ENCODE data around the gene CASZ1.

CASZ1 gene

DNA sequence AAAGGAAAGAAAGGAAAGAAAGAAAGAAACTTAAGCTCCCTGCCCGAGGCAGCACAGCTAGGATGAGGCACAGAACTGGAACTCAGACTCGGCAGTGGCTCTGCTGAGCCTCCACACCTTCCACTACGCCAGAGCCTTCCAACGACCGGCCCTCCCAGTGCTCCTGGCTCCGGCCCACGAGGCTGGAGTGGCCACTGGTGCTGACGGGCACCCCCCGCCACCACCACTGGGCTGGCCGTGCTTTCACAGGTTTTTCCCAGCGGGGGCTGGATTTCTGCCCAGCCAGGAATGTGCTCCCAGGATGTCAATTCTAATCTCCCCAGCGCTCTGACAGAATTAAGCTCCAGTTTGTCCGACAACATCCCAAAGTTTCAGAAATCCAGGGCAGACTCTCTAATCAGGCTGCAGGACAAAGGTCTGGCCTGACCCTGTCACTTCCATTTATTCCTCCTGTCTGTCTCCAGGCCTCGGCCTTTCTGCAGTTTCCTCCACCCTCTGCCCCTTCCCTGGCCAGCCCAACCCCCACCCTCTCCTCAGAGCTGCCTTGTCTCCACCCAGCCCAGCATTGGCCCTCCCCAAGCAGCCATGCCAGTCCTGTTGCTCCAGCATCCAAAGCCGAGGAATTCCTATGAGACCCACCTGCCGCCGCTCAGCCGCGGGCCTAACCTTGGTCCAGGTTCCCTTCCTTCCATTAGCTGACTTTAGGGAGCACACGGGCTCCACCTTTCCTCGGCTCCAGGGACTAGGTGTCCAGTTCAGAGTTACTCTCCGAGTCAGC lies 81.9 kb downstream of the CASZ1 start:
- CTCF ChIA-PET, result interaction anchor here (1.0 to 1.1 kb wide), 2 partner anchors 13 to 194 kb away, joined by 3 read pairs; no protein-coding TSS in a partner anchor
- H3K4me3 ChIP-seq (ENCODE audit: low read depth, low read length), result no peak overlapping the region
- DNase-seq (ENCODE audit: low read depth, low spot score), result no peak
- TF ChIP-seq CTCF (IDR thresholded peaks at IDR 0.05; ENCODE audit: insufficient read depth, low read length, missing control alignments), result no peak
- POLR2A ChIA-PET, result interaction anchor here (0.7 kb wide), 1 partner anchor 10 kb away, joined by 3 read pairs; no protein-coding TSS in a partner anchor

DNA sequence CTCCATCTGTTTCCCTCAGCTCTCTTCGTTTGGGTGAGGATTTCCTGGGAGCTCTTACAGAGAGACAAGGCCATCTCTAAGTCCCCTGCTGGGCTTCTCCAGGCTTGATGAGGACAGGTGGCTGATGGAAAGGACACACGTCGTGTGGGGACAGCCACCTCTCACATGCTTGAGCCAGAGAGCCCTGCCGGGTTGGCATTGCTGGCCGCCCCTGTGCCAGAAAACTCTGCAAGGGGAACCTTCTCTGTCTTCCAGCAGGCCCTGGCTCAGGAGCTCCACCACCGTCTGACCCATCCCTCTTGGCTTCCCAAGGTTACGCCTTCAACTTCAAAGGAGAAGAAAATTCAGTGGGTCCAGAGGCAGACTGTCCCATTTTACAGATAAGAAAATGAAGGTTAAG lies 82.8 kb downstream of the CASZ1 start:
- POLR2A ChIA-PET, result interaction anchor here (0.7 kb wide), 1 partner anchor 10 kb away, joined by 3 read pairs; no protein-coding TSS in a partner anchor
- no peak for DNase-seq (ENCODE audit: low read depth, low spot score)
- H3K4me3 ChIP-seq (ENCODE audit: low read depth, low read length), result no peak overlapping the region
- CTCF ChIA-PET, result interaction anchor here (1.0 to 1.1 kb wide), 2 partner anchors 12 to 193 kb away, joined by 3 read pairs; no protein-coding TSS in a partner anchor
- no peak for TF ChIP-seq CTCF (IDR thresholded peaks at IDR 0.05; ENCODE audit: insufficient read depth, low read length, missing control alignments)

DNA sequence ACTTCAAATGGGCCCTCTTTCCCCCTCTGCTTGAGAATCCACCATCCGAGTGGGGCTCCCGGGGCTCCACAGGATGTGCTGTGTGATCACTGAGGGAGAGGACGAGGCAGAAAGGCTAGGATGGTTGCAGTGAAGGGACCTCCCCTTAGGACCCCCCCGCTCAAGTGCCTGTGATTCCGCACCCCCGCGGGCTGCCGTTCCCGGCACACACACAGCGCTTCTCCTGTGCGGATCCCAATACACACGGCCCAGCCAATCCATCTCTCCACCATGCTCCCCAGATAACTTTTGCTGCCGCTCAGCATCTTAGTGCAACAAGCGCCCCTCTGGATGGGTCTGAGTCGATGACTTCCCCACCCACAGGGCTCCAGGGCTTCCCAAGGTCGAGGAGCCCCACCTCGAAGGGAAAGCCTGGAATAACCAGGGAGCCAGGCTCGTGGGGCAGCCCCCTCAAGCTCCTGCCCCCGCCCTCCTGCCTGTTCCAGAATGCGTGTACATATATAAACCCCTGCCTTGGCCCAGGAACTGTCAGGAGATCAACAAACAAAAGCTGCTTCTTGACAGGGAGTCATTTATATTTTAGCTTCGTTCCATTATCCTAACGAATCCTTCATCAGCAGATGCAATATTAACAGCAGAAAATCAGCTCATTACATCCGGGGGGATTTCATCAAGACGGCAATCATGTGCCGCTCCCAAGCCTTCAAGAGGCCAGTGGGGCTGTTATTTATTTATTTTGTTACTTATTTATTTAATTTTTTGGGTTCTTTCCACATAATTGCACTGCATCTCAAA lies 83.7 kb downstream of the CASZ1 start:
- no peak overlapping the region for H3K4me3 ChIP-seq (ENCODE audit: low read depth, low read length)
- ChIA-PET CTCF (no interaction called here), POLR2A (no interaction called here)
- no peak for TF ChIP-seq CTCF (IDR thresholded peaks at IDR 0.05; ENCODE audit: insufficient read depth, low read length, missing control alignments)
- DNase-seq (ENCODE audit: low read depth, low spot score), result no peak

- no peak overlapping the region for H3K4me3 ChIP-seq (ENCODE audit: low read depth, low read length)
- POLR2A ChIA-PET, result no interaction called here
- CTCF ChIA-PET, result no interaction called here
- no peak for TF ChIP-seq CTCF (IDR thresholded peaks at IDR 0.05; ENCODE audit: insufficient read depth, low read length, missing control alignments)
- DNase-seq (ENCODE audit: low read depth, low spot score), result no peak
Measured at GRCh38 chr1:10710489-10710888, 86.0 kb downstream of the CASZ1 start.

GRCh38 chr1:10709646-10710045 lies 86.8 kb downstream of the CASZ1 start:
- DNase-seq (ENCODE audit: low read depth, low spot score), result no peak
- CTCF ChIA-PET, result no interaction called here
- no peak for TF ChIP-seq CTCF (IDR thresholded peaks at IDR 0.05; ENCODE audit: insufficient read depth, low read length, missing control alignments)
- H3K4me3 ChIP-seq (ENCODE audit: low read depth, low read length), result no peak overlapping the region
- POLR2A ChIA-PET, result no interaction called here

GRCh38 chr1:10709165-10709564 lies 87.3 kb downstream of the CASZ1 start:
- DNase-seq (ENCODE audit: low read depth, low spot score), result no peak
- POLR2A ChIA-PET, result no interaction called here
- no peak overlapping the region for H3K4me3 ChIP-seq (ENCODE audit: low read depth, low read length)
- TF ChIP-seq CTCF (IDR thresholded peaks at IDR 0.05; ENCODE audit: insufficient read depth, low read length, missing control alignments), result no peak
- CTCF ChIA-PET, result no interaction called here

All from AG04449 (cell line).